NT2/D1 (cell line): ENCODE measurements around the gene ADAR.

Source experiments
- SUZ12 ChIP-seq: IDR thresholded peaks from 2 replicates; pipeline ENCODE4 v1.6.1; 2011; ENCODE audit not compliant: insufficient read length, insufficient read depth; ENCODE audit errors: extremely low read depth
- YY1 ChIP-seq: IDR thresholded peaks from 2 replicates; pipeline ENCODE4 v1.6.1; 2011; ENCODE audit not compliant: insufficient read length, insufficient read depth

GRCh38 chr1:154614247-154614646, 6.3 kb upstream of the ADAR start:
- TF ChIP-seq YY1: no peak
- TF ChIP-seq SUZ12: no peak
